ENCODE data around the gene SCLY.
"Not testable (repeated sequence)": the region's sequence is repeated elsewhere in the genome, so short reads cannot be mapped to it uniquely, and the experiment has no call there.

Gene SCLY

DNA sequence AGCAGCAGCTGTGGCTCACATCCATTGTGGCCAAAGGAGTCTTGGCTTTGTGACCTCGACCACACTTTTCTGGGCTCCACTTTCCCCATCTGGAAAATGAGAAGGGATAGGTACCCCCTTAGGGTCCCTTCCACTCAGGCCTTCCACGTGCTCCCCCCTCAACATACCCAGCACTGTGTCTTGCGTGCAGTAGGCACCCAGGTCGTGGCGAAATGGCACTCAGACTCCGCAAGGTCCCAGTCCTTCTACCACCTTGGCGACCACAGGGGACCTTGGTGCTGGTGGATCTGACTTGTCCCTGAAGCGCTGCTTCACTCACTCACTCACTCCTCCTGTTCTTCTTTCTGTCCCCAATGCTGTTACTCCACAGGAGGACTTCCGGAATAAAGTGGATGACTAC is 19.9 kb upstream of the SCLY start:
- DNase-seq: no peak

DNA sequence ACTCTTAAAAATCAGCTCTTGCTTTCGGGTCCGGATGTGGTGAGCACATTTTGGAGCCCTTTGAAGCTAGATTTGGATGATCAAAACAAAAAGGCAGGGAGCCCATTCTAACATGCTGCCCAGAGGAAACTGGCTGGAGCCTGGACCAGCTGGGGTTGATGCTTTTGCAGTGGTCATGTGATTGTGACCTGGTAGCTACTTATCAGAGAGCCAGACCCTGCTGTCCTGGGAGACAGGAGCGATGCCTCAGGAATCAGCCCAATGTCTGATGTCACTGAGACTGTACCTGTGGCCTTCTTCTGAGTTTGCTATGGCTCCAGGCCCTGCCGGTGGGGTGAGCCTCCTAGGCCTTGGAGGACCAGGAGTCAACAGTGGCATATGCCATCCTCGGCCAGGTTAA is 18.7 kb upstream of the SCLY start:
- DNase-seq: no peak

DNA sequence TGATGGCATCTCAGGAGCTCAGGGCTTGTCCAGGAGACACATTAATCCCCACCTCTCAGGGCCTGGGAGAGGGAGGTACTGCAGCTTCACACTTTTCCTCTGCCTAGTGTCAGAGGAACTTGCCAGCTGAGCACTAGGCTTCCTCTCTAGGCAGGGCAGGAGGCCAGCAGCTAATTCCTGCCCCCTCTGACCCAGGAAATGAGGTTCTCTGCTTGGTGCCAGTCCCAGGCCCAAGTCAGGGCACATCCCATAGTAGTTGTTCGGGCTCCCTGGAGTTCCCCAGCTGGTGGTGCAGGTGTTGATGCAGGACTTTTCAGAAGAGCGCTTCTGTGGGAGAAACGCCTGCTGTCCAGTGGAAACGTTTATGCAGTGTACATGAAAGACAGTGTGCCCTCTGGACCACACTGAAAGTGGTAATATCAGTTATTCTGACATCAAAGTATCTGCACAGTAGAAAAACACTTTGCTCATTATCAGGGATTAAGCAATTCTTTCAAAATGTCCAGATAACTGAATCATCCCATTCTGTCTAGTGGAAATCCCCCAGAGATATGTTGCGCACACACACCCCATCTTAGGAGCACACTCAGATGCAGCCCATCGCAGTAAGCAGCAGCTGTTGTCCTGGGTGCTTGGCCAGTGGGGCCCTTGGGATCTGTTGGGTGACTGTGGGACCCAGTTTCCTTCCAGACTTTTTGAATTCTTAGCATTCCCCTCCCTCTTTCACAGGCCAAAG is 17.8 kb upstream of the SCLY start:
- DNase-seq: no peak

DNA sequence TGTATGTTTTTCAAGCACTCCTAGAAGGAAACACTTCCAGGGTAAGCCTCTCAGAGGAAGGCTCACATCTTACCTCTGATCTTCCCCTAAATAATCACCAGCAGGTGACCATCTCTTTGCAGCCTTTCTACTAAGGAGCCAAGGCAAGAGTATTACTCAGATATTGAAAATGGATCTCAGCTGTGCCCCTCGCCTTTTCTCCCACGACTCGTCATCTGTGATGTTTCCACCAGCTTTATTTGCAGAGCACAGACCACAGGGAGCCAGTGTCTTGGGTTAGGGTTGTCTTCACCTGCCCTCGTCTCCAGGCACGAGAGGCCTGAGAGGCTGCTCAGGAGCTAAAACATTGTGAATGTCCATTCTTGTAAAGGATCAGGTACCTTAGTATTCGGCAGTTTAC is 16.9 kb upstream of the SCLY start:
- DNase-seq: no peak

DNA sequence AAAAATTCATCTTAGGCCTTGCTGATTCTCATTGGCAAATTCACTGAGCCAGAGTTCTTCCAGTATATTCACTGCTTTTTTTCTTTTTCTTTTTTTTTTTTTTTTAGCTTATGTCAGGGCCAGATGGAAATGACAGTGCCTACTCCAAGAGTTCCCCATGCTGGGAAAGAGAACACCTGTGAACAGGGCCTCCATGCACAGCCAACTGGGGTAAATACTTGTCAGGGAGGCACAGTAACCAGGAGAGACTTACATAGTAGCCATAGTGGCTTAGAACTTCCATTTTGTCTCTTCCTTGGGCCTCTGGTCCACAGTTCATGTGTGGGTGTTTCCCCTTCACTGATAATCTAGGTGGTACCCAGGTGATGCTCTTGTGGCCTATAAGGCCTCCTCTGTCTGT is 15.2 kb upstream of the SCLY start:
- no peak for DNase-seq

DNA sequence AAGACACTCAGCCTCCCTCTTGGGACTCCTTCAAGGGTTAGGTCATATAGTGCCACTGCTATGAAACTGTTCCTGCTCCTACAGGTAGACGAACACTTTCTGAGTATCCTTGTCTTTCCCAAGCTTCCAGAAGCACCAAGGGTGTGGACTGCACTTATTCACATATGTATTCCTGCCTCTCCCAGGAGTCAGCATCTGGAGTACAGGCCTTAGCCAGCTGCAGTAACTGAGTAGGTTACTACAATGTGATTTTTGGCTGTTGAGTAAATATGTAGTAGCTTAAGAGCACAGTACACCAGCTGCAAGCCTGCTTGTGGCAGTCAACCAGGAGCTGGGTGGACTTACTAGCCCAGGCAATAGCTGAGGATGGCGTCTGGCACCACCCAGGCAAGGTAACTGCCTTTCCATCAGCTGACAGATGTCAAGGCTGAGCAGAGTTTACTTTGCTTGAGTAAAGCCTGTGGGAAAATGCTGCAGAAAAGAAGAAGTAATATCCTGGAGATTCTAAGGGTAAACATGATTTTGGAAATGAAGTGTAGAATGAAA is 14.0 kb upstream of the SCLY start:
- no peak for DNase-seq

DNA sequence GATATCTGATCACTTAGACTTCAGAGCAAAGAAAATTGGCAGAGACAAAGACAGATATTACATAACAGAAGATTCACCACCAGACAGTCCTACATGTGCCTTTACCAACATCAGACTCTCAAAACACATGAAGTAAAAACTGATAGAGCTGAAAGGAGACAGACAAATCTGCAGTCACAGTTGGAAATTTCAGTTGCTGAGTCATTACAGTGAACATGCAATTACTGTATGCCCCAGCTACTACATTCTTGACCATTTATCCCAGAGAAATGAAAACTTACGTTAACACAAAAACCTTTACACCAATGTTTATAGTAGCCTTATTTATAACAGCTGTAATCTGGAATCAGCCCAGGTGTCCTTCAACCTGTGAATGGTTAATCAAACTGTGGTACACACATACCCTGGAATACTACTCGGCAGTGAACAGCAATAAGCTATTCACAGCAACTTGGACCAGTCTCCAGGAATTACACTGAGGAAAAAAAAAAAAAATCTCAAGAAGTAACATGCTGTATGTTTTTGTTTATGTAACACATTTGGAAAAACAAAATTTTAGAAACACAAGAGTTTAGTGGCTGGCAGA is 7.5 kb upstream of the SCLY start:
- no peak for DNase-seq

DNA sequence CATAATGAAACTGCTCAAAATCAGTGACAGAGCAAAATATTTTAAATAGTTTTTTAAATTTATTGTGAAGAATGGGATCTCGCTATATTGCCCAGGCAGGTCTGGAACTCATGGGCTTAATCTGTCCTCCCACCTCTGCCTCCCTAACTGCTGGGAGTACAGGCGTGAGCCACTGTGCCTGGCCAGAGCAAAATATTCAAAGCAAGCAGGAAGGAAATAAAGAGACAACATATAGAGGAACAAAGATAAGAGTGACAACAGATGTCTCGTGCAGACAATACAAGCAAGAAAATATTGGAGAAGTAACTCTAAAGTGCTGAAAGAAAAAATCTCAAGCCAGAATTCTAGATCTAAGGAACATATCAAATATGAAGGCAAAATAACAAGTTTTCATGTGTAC is 5.0 kb upstream of the SCLY start:
- no peak for DNase-seq

DNA sequence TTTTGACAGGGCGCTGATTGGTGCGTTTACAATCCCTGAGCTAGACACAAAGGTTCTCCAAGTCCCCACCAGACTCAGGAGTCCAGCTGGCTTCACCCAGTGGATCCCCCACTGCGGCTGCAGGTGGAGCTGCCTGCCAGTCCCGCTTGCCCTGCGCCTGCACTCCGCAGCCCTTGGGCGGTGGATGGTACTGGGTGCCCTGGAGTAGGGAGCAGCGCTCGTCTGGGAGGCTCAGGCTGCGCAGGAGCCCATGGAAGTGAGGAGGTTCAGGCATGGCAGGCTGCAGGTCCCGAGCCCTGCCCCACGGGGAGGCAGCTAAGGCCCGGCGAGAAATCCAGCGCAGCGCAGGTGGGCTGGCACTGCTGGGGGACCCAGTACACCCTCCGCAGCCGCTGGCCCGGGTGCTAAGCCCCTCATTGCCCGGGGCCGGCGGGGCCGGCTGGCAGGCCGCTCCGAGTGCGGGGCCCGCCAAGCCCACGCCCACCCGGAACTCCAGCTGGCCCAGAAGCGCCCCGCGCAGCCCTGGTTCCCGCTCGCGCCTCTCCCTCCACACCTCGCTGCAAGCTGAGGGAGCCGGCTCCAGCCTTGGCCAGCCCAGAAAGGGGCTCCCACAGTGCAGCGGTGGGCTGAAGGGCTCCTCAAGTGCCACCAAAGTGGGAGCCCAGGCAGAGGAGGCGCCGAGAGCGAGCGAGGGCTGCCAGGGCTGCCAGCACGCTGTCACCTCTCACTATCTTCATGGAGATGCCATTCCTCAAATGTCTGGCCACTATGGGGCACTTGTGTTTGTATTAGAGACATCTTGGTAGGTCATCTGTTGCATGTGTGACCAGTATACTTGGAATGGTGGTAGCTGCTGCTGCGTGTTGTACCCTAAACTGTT is 2.9 kb upstream of the SCLY start:
- DNase-seq: not testable (repeated sequence)

DNA sequence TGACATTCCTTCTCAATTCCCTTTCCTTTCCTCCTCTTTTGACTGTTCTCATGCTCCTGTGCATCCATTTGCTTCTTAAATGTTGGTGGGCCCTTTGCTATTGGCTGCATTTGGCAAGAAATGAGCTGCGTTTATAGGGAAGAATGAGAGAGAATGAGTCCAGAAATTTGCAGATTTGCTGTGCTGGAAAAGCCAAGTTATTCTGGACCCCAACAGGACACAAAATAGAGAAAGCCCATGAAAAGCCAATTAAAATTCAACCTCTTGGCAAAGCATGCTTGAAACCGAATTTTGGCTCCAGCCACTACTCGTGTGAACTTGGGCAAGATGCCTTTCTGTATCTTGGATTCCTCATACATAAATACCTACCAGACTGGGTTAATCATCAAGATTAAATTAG is 1.3 kb upstream of the SCLY start:
- no peak for DNase-seq

DNA sequence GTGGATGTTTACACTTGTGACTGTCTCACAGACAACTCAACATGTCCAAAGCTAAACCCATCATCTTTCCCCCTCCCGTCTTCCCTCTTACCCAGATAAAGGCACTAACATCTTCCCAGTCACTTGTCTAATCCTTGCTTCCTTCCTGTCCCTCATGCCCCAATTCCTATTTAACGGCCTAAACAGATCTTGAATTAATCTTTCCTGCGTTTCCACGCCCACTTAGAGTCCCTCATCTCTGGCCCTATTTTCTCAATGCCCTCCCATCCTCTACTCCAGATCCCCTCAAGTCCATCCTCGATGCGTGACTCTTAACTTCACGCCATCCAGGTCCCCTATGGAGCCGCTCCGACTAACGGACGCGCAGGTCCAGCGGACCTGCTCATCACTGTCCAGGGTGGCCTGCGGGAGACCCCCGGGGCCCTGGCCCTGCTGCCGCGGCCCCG is 682 bp upstream of the SCLY start:
- no peak for DNase-seq

DNA sequence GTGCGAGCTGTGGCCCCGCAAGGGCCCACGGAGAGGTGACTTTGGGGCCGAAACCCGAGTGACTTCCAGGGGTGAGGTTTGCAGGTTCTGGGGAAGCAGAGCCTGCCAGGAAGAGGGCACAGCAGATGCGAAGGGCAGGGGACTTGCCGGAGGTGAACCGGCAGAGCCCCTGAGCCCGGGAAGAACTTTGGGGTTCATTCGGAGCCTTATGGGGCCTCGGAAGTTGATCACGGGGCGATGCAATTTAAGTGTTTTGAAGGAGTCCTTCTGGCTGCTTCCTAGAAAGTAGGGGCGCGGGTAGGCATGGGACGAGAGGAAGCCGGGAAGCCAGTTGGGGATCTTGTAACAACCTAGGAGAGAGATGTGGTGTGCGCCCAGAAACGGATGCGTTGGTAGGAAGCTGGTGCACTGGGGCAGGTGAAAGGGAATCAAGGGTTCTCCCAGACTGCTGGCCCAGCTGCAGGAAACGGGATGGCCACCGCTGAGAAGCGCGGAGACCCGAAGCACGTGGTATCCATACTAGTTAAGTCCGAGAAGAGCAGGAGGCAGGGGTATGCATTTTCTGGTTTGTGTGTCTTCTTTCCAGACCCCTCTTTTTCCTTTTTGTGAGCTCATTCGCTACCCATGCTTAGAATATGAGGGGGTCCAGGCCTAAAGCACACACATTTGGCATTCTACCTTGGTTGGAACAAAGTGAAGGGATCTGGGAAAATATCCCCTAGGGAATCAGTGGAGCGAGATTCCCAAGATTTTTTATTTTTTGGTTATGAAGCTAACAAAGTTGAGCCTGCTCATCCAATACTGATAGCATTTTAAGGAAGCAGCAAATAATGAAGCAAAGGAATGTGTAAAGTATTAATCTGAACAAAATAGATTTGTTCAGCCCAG is 758 bp downstream of the SCLY start:
- peak; percentile 46 for DNase-seq

DNA sequence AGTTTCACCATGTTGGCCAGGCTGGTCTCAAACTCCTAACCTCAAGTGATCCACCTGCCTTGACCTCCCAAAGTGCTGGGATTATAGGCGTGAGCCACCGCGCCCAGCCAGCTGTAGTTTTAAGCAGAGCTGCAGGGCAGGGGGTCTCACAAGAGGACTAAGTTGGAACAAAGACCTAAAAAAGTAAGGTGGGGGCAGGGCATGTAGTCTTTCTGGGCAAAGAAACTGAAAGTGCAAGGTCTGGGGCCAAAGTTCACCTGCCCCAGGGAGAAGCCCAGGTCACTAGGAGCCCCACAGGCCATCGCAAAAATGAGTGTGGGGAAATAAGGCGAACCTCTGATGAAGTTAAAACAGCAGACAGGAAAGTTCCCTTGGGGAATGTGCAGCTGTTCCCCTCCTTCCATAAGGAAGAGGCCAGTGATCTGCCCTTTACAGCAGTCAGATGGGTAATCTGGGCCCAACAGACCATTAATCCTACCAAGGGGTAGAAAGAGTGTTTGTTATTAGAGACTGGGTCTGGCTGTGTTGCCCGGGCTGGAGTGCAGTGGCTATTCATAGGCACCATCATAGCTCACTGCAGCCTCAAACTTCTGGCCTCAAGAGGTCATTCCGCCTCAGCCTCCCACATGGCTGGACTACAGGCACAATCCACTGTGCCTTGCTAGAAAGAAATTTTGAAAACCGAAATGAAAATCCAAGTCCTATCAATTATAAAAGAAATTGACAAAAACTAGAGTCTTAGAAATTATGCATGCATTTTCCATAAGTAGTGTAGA is 2.8 kb downstream of the SCLY start:
- DNase-seq: no peak

DNA sequence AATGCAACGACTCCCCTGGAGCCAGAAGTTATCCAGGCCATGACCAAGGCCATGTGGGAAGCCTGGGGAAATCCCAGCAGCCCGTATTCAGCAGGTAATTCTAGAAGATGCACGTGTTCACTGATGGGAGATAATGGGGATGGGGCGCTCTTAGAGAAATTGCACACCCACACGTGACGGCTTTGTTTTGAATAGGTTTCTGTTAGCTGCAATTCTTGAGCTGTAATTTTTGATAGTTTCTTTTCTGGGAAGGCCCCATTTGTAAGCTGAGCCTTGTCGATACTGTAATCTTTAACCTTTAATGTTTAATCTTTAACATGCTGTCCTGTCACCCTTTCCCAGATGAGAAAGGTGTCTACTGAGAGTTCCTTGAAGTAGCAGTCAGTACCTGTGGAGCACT is 3.6 kb downstream of the SCLY start:
- DNase-seq: no peak

DNA sequence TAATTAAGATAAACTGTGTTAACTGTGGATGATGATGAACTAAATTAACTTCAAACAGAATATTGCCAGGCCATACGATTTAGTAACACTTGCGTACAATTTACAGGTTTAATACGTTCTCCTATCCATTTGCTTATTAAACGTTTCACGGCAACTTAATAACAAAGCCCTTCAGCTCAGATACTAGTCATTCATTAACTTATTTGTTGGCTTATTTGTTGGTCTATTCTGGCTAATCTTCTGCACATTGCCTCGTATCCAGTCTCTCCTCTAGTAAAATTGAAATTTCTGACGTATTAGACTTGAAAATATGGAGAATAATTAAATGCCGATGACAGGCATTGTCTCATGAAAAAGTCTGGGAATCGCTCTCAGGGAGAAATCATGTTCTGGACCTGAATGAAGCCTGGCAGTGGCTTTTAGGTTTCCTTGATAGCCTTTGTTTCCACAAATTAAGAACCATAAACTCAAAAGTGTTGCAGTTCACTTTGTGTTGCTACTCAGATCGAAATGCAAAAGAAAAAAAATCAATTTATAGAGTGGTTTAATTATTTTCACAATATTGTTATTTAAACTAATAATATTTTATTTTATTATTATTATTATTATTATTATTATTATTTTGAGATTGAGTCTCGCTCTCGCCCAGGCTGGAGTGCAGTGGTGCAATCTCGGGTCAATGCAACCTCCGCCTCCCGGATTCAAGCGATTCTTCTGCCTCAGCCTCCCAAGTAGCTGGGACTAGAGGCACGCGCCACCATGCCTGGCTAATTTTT is 4.5 kb downstream of the SCLY start:
- no peak for DNase-seq

DNA sequence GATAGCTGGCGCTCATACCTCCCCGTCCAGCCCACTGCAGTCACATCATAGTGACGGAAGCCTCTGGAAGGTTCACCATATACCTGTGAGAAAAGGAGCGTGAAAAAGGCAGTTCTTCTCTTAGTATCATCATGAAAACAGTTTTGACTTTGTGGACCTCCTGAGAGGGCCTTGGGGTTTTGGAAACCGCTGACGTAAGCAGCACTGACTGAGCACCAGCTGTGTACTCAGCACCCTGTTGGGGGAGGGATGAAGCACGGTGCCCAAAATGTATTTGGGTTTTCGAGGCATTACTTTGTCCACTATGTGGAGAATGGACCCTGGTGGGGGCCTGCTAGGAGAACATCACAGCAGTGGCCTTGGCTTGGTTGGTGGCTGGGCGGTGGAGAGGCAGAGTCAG is 5.4 kb downstream of the SCLY start:
- DNase-seq: no peak

DNA sequence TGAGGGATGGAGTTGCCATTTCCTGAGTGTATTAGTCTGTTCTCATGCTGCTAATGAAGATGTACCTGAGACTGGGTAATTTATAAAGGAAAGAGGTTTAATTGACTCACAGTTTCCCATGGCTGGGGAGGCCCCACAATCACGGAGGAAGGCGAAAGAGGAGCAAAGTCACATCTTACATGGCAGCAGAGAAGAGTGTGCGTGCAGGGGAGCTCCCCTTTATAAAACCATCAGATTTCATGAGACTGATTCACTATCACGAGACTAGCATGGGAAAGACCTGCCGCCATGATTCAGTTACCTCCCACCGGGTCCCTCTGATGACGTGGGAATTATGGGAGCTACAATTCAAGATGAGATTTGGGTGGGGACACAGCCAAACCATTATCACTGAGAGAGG is 5.9 kb downstream of the SCLY start:
- not testable (repeated sequence) for DNase-seq

DNA sequence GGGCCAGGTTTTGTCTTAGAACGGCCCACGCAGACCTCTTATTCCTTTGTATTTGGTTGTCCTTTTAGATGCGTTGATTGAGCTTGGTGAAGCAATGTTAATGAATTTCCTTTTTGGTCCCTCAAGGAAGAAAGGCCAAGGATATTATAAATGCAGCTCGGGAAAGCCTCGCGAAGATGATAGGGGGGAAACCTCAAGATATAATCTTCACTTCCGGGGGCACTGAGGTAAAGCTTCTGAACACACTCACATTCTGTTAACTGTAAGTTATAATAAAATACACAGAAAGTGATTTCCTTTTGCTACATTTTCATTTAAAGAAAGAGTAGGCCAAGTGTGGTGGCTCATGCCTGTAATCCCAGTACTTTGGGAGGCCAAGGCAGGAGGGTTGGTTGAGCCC is 7.1 kb downstream of the SCLY start:
- DNase-seq: no peak

DNA sequence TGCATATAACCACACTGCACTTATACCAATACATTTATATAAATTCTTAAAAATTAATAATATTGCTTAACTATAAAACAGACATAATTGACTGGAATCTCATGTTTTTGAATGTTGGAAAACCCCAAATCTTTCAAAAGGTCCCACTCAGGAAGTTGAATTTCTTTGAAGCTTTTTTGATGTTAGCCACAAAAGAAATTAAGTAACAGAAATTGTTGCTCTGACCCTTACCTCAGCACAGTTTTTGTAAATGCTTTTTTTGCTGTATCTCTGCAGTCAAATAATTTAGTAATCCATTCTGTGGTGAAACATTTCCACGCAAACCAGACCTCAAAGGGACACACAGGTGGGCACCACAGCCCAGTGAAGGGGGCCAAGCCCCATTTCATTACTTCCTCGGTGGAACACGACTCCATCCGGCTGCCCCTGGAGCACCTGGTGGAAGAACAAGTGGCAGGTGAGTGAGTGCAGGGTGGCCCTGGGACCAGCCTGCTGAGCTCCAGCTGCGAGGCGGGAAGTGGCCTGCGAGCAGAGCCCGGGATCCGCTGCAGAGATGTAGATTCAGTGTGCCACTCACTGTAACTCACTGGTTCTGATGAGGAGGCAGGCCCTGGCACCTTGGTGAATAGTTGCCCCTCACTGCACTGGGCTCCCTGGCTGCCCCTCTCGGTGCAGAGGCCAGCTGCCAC is 8.4 kb downstream of the SCLY start:
- no peak for DNase-seq

DNA sequence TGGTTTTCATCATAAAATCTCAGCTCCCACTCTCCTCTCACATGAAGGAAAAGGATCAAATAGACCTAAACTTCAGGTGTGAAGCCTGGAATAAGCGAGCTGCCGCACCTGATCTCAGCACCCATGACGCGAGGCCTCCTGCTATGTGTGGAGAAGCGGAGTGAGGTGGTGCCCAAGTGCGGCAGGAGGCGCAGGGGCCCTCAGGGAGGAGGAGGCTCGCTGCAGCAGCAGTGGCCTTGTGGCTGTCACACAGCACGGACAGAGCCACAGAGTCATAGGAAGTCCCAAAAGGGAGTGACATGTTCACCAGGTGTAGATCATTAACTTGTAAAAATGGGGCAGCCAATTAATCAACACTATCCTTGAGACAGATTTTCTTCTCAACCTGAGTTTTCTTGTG is 9.1 kb downstream of the SCLY start:
- DNase-seq: no peak

Data from femur (tissue), 1 donor.